LNCAP (cell line): ENCODE data around the gene ABHD17C.

ENCODE experiments used
- CTCF ChIP-seq: fragments of 450-650 bp; IDR thresholded peaks from 2 replicates; pipeline ENCODE4 v1.5.1; 2017; ENCODE audit warnings: mild to moderate bottlenecking

ABHD17C gene

DNA sequence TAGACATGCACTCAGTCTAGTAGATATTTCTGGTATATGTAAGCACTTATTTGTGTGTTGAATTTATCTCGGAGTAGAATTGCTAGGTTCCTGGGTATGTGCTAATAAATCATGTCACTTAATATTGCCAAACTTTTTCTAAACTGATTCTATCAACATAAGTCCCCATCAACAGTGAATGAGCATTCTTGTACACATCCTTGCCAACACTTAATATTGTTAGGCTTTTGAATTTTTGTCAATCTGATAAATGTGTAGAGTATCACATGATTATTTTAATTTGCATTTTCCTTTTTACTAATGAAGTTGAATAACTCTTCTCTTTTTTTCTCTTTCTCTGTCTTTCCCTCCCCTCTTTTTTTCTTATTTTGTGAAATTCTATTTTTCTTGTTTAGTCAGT, 50.8 kb downstream of the ABHD17C start:
- no peak for TF ChIP-seq CTCF

- TF ChIP-seq CTCF, result no peak
Measured at GRCh38 chr15:80747317-80748053, 52.4 kb downstream of the ABHD17C start.

DNA sequence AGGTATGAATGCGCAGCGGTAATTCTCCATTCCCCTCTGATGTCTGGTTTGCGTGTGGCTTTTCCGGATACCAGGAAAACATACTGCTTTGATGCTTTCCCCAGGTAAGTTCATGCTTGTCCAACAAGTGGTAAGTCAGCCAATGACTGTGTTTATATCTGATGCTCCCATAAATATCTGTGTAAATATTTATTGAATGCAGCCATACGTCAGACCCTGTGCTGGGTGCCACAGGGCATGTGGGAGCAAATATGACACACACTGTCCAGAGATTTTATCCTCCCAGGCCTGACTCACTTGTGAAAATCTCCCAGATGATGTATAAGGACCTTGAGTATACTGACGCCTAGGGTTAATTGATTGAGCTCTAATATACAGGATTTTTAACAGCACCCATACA, 54.5 kb downstream of the ABHD17C start:
- TF ChIP-seq CTCF, result no peak; the same call in 1 of the 2 replicates

GRCh38 chr15:80750575-80750974, 55.5 kb downstream of the ABHD17C start:
- no peak for TF ChIP-seq CTCF

GRCh38 chr15:80752204-80752603, 57.1 kb downstream of the ABHD17C start:
- no peak for TF ChIP-seq CTCF

DNA sequence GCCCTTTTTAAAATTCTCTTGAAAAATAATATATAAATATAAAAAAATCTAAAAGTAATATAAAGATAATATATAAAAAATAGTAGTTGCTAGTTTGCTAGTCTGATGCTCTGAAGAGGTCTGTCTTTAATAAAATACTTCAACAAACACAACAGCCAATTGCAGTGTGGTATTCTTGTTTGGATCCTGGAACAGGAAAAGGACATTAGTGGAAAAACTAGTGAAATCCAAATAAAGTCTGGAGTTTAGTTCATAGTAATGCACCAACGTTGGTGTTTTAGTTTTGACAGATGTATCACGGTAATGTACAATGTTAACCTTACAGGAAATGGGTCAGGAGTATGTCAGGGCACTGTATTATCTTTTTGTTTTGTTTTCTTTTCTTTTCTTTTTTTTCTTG, 58.1 kb downstream of the ABHD17C start:
- TF ChIP-seq CTCF, result no peak

DNA sequence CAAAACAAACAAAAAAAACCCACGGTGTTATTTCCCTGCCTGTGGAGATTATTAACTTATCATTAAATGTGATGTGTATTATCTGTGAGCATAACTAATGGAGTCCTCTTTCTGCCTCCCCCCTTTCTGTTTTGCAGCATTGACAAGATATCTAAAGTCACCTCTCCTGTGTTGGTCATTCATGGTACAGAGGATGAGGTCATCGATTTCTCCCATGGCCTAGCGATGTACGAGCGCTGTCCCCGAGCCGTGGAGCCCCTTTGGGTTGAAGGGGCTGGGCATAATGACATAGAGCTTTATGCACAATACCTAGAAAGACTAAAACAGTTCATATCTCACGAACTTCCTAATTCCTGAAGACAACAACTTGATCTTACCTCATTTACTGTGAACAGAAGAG, 58.9 kb downstream of the ABHD17C start:
- TF ChIP-seq CTCF, result no peak

DNA sequence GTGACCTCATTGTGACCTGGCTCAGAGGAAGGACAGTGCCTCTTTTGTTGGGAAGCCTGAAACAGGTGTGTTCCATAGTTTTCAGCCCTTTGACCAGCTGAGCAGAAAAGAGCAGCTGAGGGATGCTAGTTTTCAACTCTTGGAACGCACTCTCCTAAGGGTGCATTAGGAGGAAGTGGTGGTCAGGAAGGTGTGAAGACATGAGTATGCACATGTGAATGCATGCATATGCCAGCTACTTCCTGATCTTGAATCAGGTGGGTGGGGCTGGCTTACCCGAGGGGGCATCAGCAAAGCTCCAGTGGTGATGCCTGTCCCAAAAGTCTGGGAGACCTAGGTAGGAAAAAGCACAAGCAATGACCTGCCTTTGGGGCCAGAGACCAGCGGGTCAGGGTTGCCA, 60.8 kb downstream of the ABHD17C start:
- TF ChIP-seq CTCF, result no peak
